GM23248 (cell line): ENCODE data around the gene RINL. TPM values are rescaled to one million over a fixed set of nuclear protein-coding genes. Genes with fewer than 3 reads are reported as not detected.

Experiments used
- DNase-seq: peaks from one replicate; pipeline ENCODE4 v3.0.0-alpha.2; 2015
- H2AFZ ChIP-seq: fragments of 200-600 bp; sonication (generic); 2 replicates; pipeline ENCODE4 v1.6.1; 2016; ENCODE audit warnings: antibody characterized with exemption
- H3F3A ChIP-seq: fragments of 200-600 bp; sonication (generic); 2 replicates; pipeline ENCODE4 v1.6.1; 2016; ENCODE audit warnings: mild to moderate bottlenecking, antibody characterized with exemption, mixed run types; ENCODE audit not compliant: insufficient read depth
- H3K27ac ChIP-seq: fragments of 200-600 bp; sonication (generic); 2 replicates; pipeline ENCODE4 v1.5.1; 2016; ENCODE audit warnings: mild to moderate bottlenecking
- H3K27me3 ChIP-seq: fragments of 200-600 bp; sonication (generic); replicated peaks from 2 replicates; pipeline ENCODE4 v1.6.1; 2016; ENCODE audit warnings: mild to moderate bottlenecking; ENCODE audit not compliant: insufficient read depth
- H3K36me3 ChIP-seq: fragments of 200-600 bp; sonication (generic); 2 replicates; pipeline ENCODE4 v1.6.1; 2016; ENCODE audit warnings: low read depth, mild to moderate bottlenecking
- H3K4me1 ChIP-seq: fragments of 200-600 bp; sonication (generic); 2 replicates; pipeline ENCODE4 v1.6.1; 2016; ENCODE audit warnings: mild to moderate bottlenecking; ENCODE audit not compliant: insufficient read depth
- H3K4me2 ChIP-seq: fragments of 200-600 bp; sonication (generic); one replicate; pipeline ENCODE4 v1.6.1; 2016; ENCODE audit warnings: mild to moderate bottlenecking; ENCODE audit not compliant: unreplicated experiment
- H3K4me3 ChIP-seq: fragments of 200-600 bp; sonication (generic); 2 replicates; pipeline ENCODE4 v1.5.1; 2016; ENCODE audit warnings: mild to moderate bottlenecking
- H3K79me2 ChIP-seq: fragments of 200-600 bp; sonication (generic); 2 replicates; pipeline ENCODE4 v1.6.1; 2016; ENCODE audit warnings: mild to moderate bottlenecking; ENCODE audit not compliant: insufficient read depth
- H3K9ac ChIP-seq: fragments of 200-600 bp; sonication (generic); 2 replicates; pipeline ENCODE4 v1.6.1; 2016; ENCODE audit warnings: mild to moderate bottlenecking
- H3K9me2 ChIP-seq: fragments of 200-600 bp; sonication (generic); 2 replicates; pipeline ENCODE4 v1.6.1; 2016; ENCODE audit warnings: mixed run types, mild to moderate bottlenecking, moderate library complexity; ENCODE audit not compliant: insufficient read depth
- H3K9me3 ChIP-seq: fragments of 200-600 bp; sonication (generic); one replicate; pipeline ENCODE4 v1.6.1; 2017; ENCODE audit warnings: low read depth
- H4K20me1 ChIP-seq: fragments of 200-600 bp; sonication (generic); 2 replicates; pipeline ENCODE4 v1.6.0; 2016; ENCODE audit not compliant: insufficient read depth
- EZH2 ChIP-seq: fragments of 200-600 bp; sonication (generic); IDR thresholded peaks from 2 replicates; pipeline ENCODE4 v1.6.1; 2018; ENCODE audit warnings: antibody characterized with exemption, mild to moderate bottlenecking; ENCODE audit not compliant: insufficient read depth, poor library complexity, severe bottlenecking
- EZH2phosphoT487 ChIP-seq: fragments of 200-600 bp; sonication (generic); IDR thresholded peaks from 2 replicates; pipeline ENCODE4 v1.6.1; 2018; ENCODE audit warnings: antibody characterized with exemption, moderate library complexity, mild to moderate bottlenecking, low read depth; ENCODE audit not compliant: insufficient read depth
- WGBS, 2 experiments: methylation state at CpG; one replicate each; pipeline ENCODE4 v1.1.6; 2015 to 2017; ENCODE audit warnings: low lambda C conversion rate in 2 of 2, low coverage in 1 of 2; ENCODE audit errors: missing lambda C conversion rate in 2 of 2; 5-methylcytosine and 5-hydroxymethylcytosine counted together
- in situ Hi-C: fragments of 300-500 bp; cut with MboI; formaldehyde crosslinking; loops from 2 replicates; pipeline ENCODE4 v1.15.0; 2020
- polyA plus RNA-seq: library from polyadenylated mRNA; unstranded; fragments of >200 nt; fragmentation: Nextera tagmentation; extraction: Ambion mirVana; gene quantifications from 2 replicates; pipeline ENCODE4 v1.2.1, GENCODE V29; 2016
- total RNA-seq: library from RNA; depleted of rRNA; stranded (reverse); fragments of >200 nt; shearing (Covaris generic); gene quantifications from 2 replicates; pipeline ENCODE4 v1.2.3, GENCODE V29; 2014; rRNA removed

The RINL gene
- total and polyA plus RNA-seq, 2 experiments from 2014 or later = 2.0 to 5.8 TPM

DNA sequence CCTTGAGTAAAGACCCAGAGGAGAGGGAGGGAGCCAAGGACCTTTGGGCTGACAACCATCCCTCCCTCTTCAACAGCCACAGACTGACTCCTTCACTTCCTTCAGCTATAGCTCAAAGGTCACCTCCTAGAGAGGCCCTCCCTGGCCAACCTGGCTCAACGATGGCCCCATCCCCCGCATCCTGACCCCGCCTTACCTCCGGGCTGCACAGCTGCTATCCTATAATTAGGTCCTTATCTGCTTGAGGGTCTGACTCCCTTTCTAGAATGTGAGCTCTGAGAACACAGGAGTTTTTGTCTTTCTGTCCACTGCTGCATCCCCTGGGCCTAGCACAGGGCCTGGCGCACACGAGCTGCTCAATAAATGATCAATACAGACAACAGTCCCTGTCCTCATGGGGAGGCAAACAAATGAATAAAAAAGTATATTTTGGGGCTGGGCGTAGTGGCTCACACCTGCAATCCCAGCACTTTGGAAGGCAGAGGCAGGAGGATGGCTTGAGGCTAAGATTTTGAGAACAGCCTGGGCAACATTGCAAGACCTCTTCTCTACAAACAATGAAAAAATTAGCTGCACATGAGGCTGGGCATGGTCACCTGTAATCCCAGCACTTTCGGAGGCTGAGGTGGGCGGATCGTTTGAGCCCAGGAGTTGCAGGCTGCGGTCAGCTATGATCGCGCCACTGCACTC, 58.7 kb downstream of the RINL start:
- Histone ChIP-seq H3K36me3 (no peaks in the 10 kb centered on the region; the same call in 1 of the 2 replicates), H3K27ac (no peak overlapping the region), H2AFZ (no peak overlapping the region), H3K4me2 (no peak overlapping the region), H3F3A (no peaks in the 10 kb centered on the region), H3K9ac (no peak overlapping the region), H4K20me1 (no peaks in the 10 kb centered on the region), H3K4me3 (no peak overlapping the region), H3K9me2 (no peaks in the 10 kb centered on the region), H3K79me2 (no peaks in the 10 kb centered on the region), H3K27me3 (no peaks in the 10 kb centered on the region), H3K4me1 (no peaks in the 10 kb centered on the region), H3K9me3 (no peaks in the 10 kb centered on the region)
- no peak for TF ChIP-seq EZH2phosphoT487
- TF ChIP-seq EZH2 = no peak
- WGBS, 2 experiments = 86 to 93% methylated on average over 13 of the region's 13 CpGs
- in situ Hi-C loops = no loop called here
- no peak for DNase-seq

Other genes with a start within 250 kb of the RINL start
- 467 and 477 TPM in 2 replicates for gene ACTN4, start 230.6 kb downstream of the RINL start, total RNA-seq
- gene ACTN4, start 230.6 kb downstream of the RINL start, polyA plus RNA-seq = 84.6 and 85.7 TPM in 2 replicates
- 0.11 and 0.89 TPM in 2 replicates for gene CAPN12, start 133.8 kb downstream of the RINL start, total RNA-seq
- 0.21 and 0.30 TPM in 2 replicates for gene CAPN12, start 133.8 kb downstream of the RINL start, polyA plus RNA-seq
- gene LGALS7, start 104.8 kb downstream of the RINL start, total RNA-seq = not detected in 2 replicates
- not detected in 2 replicates for gene LGALS7, start 104.8 kb downstream of the RINL start, polyA plus RNA-seq
- gene LGALS7B, start 89.1 kb downstream of the RINL start, total RNA-seq = not detected in 2 replicates
- gene LGALS7B, start 89.1 kb downstream of the RINL start, polyA plus RNA-seq = not detected in 2 replicates
- gene LGALS4, start 65.3 kb downstream of the RINL start, total RNA-seq = not detected in 2 replicates
- gene LGALS4, start 65.3 kb downstream of the RINL start, polyA plus RNA-seq = 0.19 TPM in 1 of 2 replicates, not detected in the other
- 29.7 and 31.6 TPM in 2 replicates for gene ECH1, start 46.5 kb downstream of the RINL start, total RNA-seq
- 106 and 107 TPM in 2 replicates for gene ECH1, start 46.5 kb downstream of the RINL start, polyA plus RNA-seq
- 208 and 245 TPM in 2 replicates for gene HNRNPL, start 28.3 kb downstream of the RINL start, total RNA-seq
- 123 and 126 TPM in 2 replicates for gene HNRNPL, start 28.3 kb downstream of the RINL start, polyA plus RNA-seq
- 57.9 and 64.4 TPM in 2 replicates for gene SIRT2, start 21.3 kb upstream of the RINL start, total RNA-seq
- 41.3 and 44.7 TPM in 2 replicates for gene SIRT2, start 21.3 kb upstream of the RINL start, polyA plus RNA-seq
- gene NFKBIB, start 21.7 kb upstream of the RINL start, total RNA-seq = 15.4 and 18.0 TPM in 2 replicates
- 11.9 and 12.8 TPM in 2 replicates for gene NFKBIB, start 21.7 kb upstream of the RINL start, polyA plus RNA-seq
- gene CCER2, start 33.9 kb upstream of the RINL start, total RNA-seq = not detected in 2 replicates
- gene CCER2, start 33.9 kb upstream of the RINL start, polyA plus RNA-seq = not detected in 2 replicates
- gene SARS2, start 52.5 kb upstream of the RINL start, total RNA-seq = 18.0 and 33.2 TPM in 2 replicates
- 18.4 and 20.0 TPM in 2 replicates for gene SARS2, start 52.5 kb upstream of the RINL start, polyA plus RNA-seq
- gene MRPS12, start 52.7 kb upstream of the RINL start, total RNA-seq = 18.8 and 33.5 TPM in 2 replicates
- 68.9 and 69.6 TPM in 2 replicates for gene MRPS12, start 52.7 kb upstream of the RINL start, polyA plus RNA-seq
- 36.4 and 47.6 TPM in 2 replicates for gene FBXO17, start 97.5 kb upstream of the RINL start, total RNA-seq
- 30.3 and 30.9 TPM in 2 replicates for gene FBXO17, start 97.5 kb upstream of the RINL start, polyA plus RNA-seq
- gene FBXO27, start 154.3 kb upstream of the RINL start, total RNA-seq = 0.54 and 2.8 TPM in 2 replicates
- gene FBXO27, start 154.3 kb upstream of the RINL start, polyA plus RNA-seq = 2.1 and 4.0 TPM in 2 replicates
- gene ACP7, start 206.1 kb upstream of the RINL start, total RNA-seq = not detected in 2 replicates
- 0.30 and 0.47 TPM in 2 replicates for gene ACP7, start 206.1 kb upstream of the RINL start, polyA plus RNA-seq
- 6.8 and 10.9 TPM in 2 replicates for gene PAK4, start 247.5 kb upstream of the RINL start, total RNA-seq
- 20.1 and 21.1 TPM in 2 replicates for gene PAK4, start 247.5 kb upstream of the RINL start, polyA plus RNA-seq